HEK293 (cell line): ENCODE data around the gene CAV2.
A peak's percentile ranks its signal among the peaks of the same experiment; 100 is the strongest.

Source experiments
- CTCF ChIA-PET: fragments of 350-600 bp; formaldehyde crosslinking; extraction: SDS; loops from one replicate; lab custom pipeline; 2021; ENCODE audit warnings: antibody characterized with exemption; lab: Yijun Ruan, JAX
- POLR2A ChIA-PET: fragments of 300-600 bp; formaldehyde crosslinking; extraction: SDS; loops from one replicate; lab custom pipeline; 2020; ENCODE audit warnings: antibody characterized with exemption, inconsistent platforms; lab: Yijun Ruan, JAX
- H3K27ac ChIP-seq: fragments of 200-500 bp; sonication (Bioruptor generic); 2 replicates; pipeline ENCODE4 v1.5.1; 2014; ENCODE audit warnings: low read depth, low read length, control low read depth, inconsistent platforms; ENCODE audit errors: extremely low read depth
- H3K36me3 ChIP-seq, 2 experiments: fragments of 200-500 bp in 1 of 2; sonication (Bioruptor generic) in 1 of 2; 1 replicate in 1 of 2; 2 replicates in 1 of 2; pipeline ENCODE4 v1.5.1; 2014 to 2017; ENCODE audit warnings: inconsistent platforms in 2 of 2, low read length in 2 of 2; ENCODE audit not compliant: control insufficient read depth in 2 of 2, insufficient read depth in 1 of 2
- H3K4me1 ChIP-seq: fragments of 200-500 bp; sonication (Bioruptor generic); 2 replicates; pipeline ENCODE4 v1.5.1; 2014; ENCODE audit warnings: mild to moderate bottlenecking, low read length, inconsistent platforms; ENCODE audit not compliant: control insufficient read depth, insufficient read depth
- H3K4me3 ChIP-seq: 2 replicates; pipeline ENCODE4 v1.5.1; 2011; ENCODE audit warnings: low read depth, mild to moderate bottlenecking, control low read depth, low read length, moderate library complexity
- H3K9me3 ChIP-seq: fragments of 200-500 bp; sonication (Bioruptor generic); 2 replicates; pipeline ENCODE4 v1.5.1; 2014; ENCODE audit warnings: low read depth, low read length, inconsistent platforms; ENCODE audit not compliant: control insufficient read depth, insufficient read depth
- BCL11A ChIP-seq: fragments of 450-650 bp; formaldehyde crosslinking; IDR thresholded peaks from 2 replicates; pipeline ENCODE4 v1.5.1; 2016; ENCODE audit warnings: low read depth, missing biosample characterization, missing genetic modification characterization
- IKZF3 ChIP-seq: fragments of 450-650 bp; IDR thresholded peaks from 2 replicates; pipeline ENCODE4 v1.5.0; 2018; ENCODE audit warnings: missing biosample characterization, mild to moderate bottlenecking, missing genetic modification characterization, moderate library complexity
- KLF1 ChIP-seq: fragments of 450-650 bp; formaldehyde crosslinking; IDR thresholded peaks from 2 replicates; pipeline ENCODE4 v1.5.1; 2016; ENCODE audit warnings: missing biosample characterization, missing genetic modification characterization
- KLF10 ChIP-seq: fragments of 450-650 bp; IDR thresholded peaks from 2 replicates; pipeline ENCODE4 v1.5.1; 2018; ENCODE audit warnings: missing biosample characterization, mild to moderate bottlenecking, missing genetic modification characterization
- KLF16 ChIP-seq: fragments of 450-650 bp; formaldehyde crosslinking; IDR thresholded peaks from 2 replicates; pipeline ENCODE4 v1.5.1; 2017; ENCODE audit warnings: missing biosample characterization, missing genetic modification characterization
- KLF7 ChIP-seq: fragments of 450-650 bp; formaldehyde crosslinking; IDR thresholded peaks from 2 replicates; pipeline ENCODE4 v1.5.1; 2016; ENCODE audit warnings: missing biosample characterization, missing genetic modification characterization, borderline replicate concordance
- KLF8 ChIP-seq: fragments of 450-650 bp; formaldehyde crosslinking; IDR thresholded peaks from 2 replicates; pipeline ENCODE4 v1.5.1; 2016; ENCODE audit warnings: missing biosample characterization, missing genetic modification characterization
- RBAK ChIP-seq: fragments of 450-650 bp; formaldehyde crosslinking; IDR thresholded peaks from 2 replicates; pipeline ENCODE4 v1.5.1; 2016; ENCODE audit warnings: missing biosample characterization, missing genetic modification characterization
- SP2 ChIP-seq: fragments of 450-650 bp; formaldehyde crosslinking; IDR thresholded peaks from 2 replicates; pipeline ENCODE4 v1.5.1; 2016; ENCODE audit warnings: missing biosample characterization, missing genetic modification characterization
- ZBTB6 ChIP-seq: fragments of 450-650 bp; formaldehyde crosslinking; IDR thresholded peaks from 2 replicates; pipeline ENCODE4 v1.5.1; 2017; ENCODE audit warnings: missing biosample characterization, missing genetic modification characterization
- ZBTB7A ChIP-seq: fragments of 450-650 bp; formaldehyde crosslinking; IDR thresholded peaks from 2 replicates; pipeline ENCODE4 v1.5.1; 2016; ENCODE audit warnings: low read depth, missing biosample characterization, missing genetic modification characterization
- ZFP3 ChIP-seq: fragments of 450-650 bp; formaldehyde crosslinking; IDR thresholded peaks from 2 replicates; pipeline ENCODE4 v1.5.1; 2016; ENCODE audit warnings: low read depth, missing biosample characterization, missing genetic modification characterization
- ZNF146 ChIP-seq: fragments of 450-650 bp; formaldehyde crosslinking; IDR thresholded peaks from 2 replicates; pipeline ENCODE4 v1.5.1; 2016; ENCODE audit warnings: missing biosample characterization, missing genetic modification characterization
- ZNF175 ChIP-seq: fragments of 450-650 bp; formaldehyde crosslinking; IDR thresholded peaks from 2 replicates; pipeline ENCODE4 v1.5.1; 2016; ENCODE audit warnings: missing biosample characterization, missing genetic modification characterization
- ZNF223 ChIP-seq: fragments of 450-650 bp; formaldehyde crosslinking; IDR thresholded peaks from 2 replicates; pipeline ENCODE4 v1.5.1; 2016; ENCODE audit warnings: missing biosample characterization, missing genetic modification characterization
- ZNF266 ChIP-seq: fragments of 450-650 bp; formaldehyde crosslinking; IDR thresholded peaks from 2 replicates; pipeline ENCODE4 v1.5.1; 2016; ENCODE audit warnings: missing biosample characterization, missing genetic modification characterization, low read depth
- ZNF350 ChIP-seq: fragments of 450-650 bp; formaldehyde crosslinking; IDR thresholded peaks from 2 replicates; pipeline ENCODE4 v1.5.0; 2017; ENCODE audit warnings: missing biosample characterization, mild to moderate bottlenecking, missing genetic modification characterization
- ZNF354C ChIP-seq: fragments of 450-650 bp; formaldehyde crosslinking; IDR thresholded peaks from 2 replicates; pipeline ENCODE4 v1.5.1; 2016; ENCODE audit warnings: missing biosample characterization, missing genetic modification characterization, low read depth, borderline replicate concordance
- ZNF37A ChIP-seq: fragments of 450-650 bp; IDR thresholded peaks from 2 replicates; pipeline ENCODE4 v1.5.1; 2018; ENCODE audit warnings: missing biosample characterization, missing genetic modification characterization
- ZNF391 ChIP-seq: fragments of 450-650 bp; formaldehyde crosslinking; IDR thresholded peaks from 2 replicates; pipeline ENCODE4 v1.5.1; 2016; ENCODE audit warnings: low read depth, missing biosample characterization, missing genetic modification characterization, borderline replicate concordance
- ZNF423 ChIP-seq: fragments of 450-650 bp; formaldehyde crosslinking; IDR thresholded peaks from 2 replicates; pipeline ENCODE4 v1.5.1; 2016; ENCODE audit warnings: missing biosample characterization, missing genetic modification characterization
- ZNF433 ChIP-seq: fragments of 450-650 bp; formaldehyde crosslinking; IDR thresholded peaks from 2 replicates; pipeline ENCODE4 v1.5.1; 2016; ENCODE audit warnings: missing biosample characterization, missing genetic modification characterization, low read depth
- ZNF473 ChIP-seq: fragments of 450-650 bp; formaldehyde crosslinking; IDR thresholded peaks from 2 replicates; pipeline ENCODE4 v1.5.1; 2017; ENCODE audit warnings: missing biosample characterization, missing genetic modification characterization
- ZNF626 ChIP-seq: fragments of 450-650 bp; sonication (Bioruptor Pico); formaldehyde crosslinking; IDR thresholded peaks from 2 replicates; pipeline ENCODE4 v1.5.1; 2018; ENCODE audit warnings: missing biosample characterization, missing genetic modification characterization, inconsistent platforms
- ZNF658 ChIP-seq: fragments of 450-650 bp; formaldehyde crosslinking; IDR thresholded peaks from 2 replicates; pipeline ENCODE4; 2016; ENCODE audit warnings: missing biosample characterization, missing genetic modification characterization
- ZNF660 ChIP-seq: fragments of 450-650 bp; IDR thresholded peaks from 2 replicates; pipeline ENCODE4 v1.5.1; 2018; ENCODE audit warnings: missing biosample characterization, mild to moderate bottlenecking, missing genetic modification characterization
- ZNF837 ChIP-seq: fragments of 450-650 bp; formaldehyde crosslinking; IDR thresholded peaks from 2 replicates; pipeline ENCODE4 v1.5.1; 2016; ENCODE audit warnings: missing biosample characterization, missing genetic modification characterization
- TF ChIP-seq, protein P1 (sequence below): fragments of 450-650 bp; formaldehyde crosslinking; IDR thresholded peaks from 2 replicates; pipeline ENCODE4 v1.5.1; 2016; ENCODE audit warnings: missing biosample characterization, missing genetic modification characterization
- TF ChIP-seq, protein P2 (sequence below): fragments of 450-650 bp; formaldehyde crosslinking; IDR thresholded peaks from 2 replicates; pipeline ENCODE4 v1.5.1; 2016; ENCODE audit warnings: missing biosample characterization, missing genetic modification characterization
- TF ChIP-seq, protein P3 (sequence below): fragments of 450-650 bp; formaldehyde crosslinking; IDR thresholded peaks from 2 replicates; pipeline ENCODE4 v1.5.1; 2016; ENCODE audit warnings: missing biosample characterization, missing genetic modification characterization

CAV2 gene, protein sequence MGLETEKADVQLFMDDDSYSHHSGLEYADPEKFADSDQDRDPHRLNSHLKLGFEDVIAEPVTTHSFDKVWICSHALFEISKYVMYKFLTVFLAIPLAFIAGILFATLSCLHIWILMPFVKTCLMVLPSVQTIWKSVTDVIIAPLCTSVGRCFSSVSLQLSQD

GRCh38 chr7:116499168-116500077, at the start of gene CAV2:
Gene CAV2 (plus strand): TSS chr7:116499738. CDS start chr7:116499782, 44 bp downstream.
- CTCF ChIA-PET, result interaction anchor here (0.9 kb wide), 1 partner anchor 319 kb away, joined by 3 read pairs; no protein-coding TSS in a partner anchor
- peaks cover 4% of the 10 kb centered on the region; the same call in 1 of the 2 replicates for H3K4me1 ChIP-seq
- no peaks in the 10 kb centered on the region for H3K9me3 ChIP-seq
- peak within 1 kb of the TSS; percentile 71 for H3K4me3 ChIP-seq
- POLR2A ChIA-PET, result interaction anchor here (0.8 to 1.2 kb wide), 3 partner anchors 12 to 57 kb away, joined by 3 to 8 read pairs (median 5); partner anchors contain the start of gene CAV1
- peak within 1 kb of the TSS; percentile 83 for H3K27ac ChIP-seq
- H3K36me3 ChIP-seq, result no peaks in the 10 kb centered on the region
- TF ChIP-seq ZNF266 (tag by site-specific recombination), result no peak
- no peak for TF ChIP-seq ZNF433 (tag by site-specific recombination)
- 0 out of 2 replicates have a peak, but pooled peaks have one; percentile 31 for TF ChIP-seq ZNF423 (tag by site-specific recombination)
- TF ChIP-seq, protein P1, sequence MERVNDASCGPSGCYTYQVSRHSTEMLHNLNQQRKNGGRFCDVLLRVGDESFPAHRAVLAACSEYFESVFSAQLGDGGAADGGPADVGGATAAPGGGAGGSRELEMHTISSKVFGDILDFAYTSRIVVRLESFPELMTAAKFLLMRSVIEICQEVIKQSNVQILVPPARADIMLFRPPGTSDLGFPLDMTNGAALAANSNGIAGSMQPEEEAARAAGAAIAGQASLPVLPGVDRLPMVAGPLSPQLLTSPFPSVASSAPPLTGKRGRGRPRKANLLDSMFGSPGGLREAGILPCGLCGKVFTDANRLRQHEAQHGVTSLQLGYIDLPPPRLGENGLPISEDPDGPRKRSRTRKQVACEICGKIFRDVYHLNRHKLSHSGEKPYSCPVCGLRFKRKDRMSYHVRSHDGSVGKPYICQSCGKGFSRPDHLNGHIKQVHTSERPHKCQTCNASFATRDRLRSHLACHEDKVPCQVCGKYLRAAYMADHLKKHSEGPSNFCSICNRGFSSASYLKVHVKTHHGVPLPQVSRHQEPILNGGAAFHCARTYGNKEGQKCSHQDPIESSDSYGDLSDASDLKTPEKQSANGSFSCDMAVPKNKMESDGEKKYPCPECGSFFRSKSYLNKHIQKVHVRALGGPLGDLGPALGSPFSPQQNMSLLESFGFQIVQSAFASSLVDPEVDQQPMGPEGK (tag by site-specific recombination), result peak; percentile 42
- TF ChIP-seq BCL11A (tag by site-specific recombination), result no peak
- TF ChIP-seq ZNF175 (tag by site-specific recombination), result no peak
- TF ChIP-seq ZBTB7A (tag by site-specific recombination), result peak; percentile 57; the same call in 1 of the 2 replicates
- TF ChIP-seq ZNF146 (tag by site-specific recombination), result no peak
- no peak for TF ChIP-seq RBAK (tag by site-specific recombination)
- 0 out of 2 replicates have a peak, but pooled peaks have one; percentile 16 for TF ChIP-seq ZNF223
- TF ChIP-seq SP2 (tag by site-specific recombination), result peak; percentile 37
- TF ChIP-seq KLF8 (tag by site-specific recombination), result peak; percentile 63
- peak; percentile 50 for TF ChIP-seq KLF16 (tag by site-specific recombination)
- no peak for TF ChIP-seq ZNF37A (tag by site-specific recombination)
- no peak for TF ChIP-seq ZFP3 (tag by site-specific recombination)
- TF ChIP-seq ZNF350 (tag by site-specific recombination), result no peak
- TF ChIP-seq, protein P2, sequence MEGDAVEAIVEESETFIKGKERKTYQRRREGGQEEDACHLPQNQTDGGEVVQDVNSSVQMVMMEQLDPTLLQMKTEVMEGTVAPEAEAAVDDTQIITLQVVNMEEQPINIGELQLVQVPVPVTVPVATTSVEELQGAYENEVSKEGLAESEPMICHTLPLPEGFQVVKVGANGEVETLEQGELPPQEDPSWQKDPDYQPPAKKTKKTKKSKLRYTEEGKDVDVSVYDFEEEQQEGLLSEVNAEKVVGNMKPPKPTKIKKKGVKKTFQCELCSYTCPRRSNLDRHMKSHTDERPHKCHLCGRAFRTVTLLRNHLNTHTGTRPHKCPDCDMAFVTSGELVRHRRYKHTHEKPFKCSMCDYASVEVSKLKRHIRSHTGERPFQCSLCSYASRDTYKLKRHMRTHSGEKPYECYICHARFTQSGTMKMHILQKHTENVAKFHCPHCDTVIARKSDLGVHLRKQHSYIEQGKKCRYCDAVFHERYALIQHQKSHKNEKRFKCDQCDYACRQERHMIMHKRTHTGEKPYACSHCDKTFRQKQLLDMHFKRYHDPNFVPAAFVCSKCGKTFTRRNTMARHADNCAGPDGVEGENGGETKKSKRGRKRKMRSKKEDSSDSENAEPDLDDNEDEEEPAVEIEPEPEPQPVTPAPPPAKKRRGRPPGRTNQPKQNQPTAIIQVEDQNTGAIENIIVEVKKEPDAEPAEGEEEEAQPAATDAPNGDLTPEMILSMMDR, result peak; percentile 40; the same call in 1 of the 2 replicates
- no peak; the same call in 1 of the 2 replicates for TF ChIP-seq ZNF626 (tag by site-specific recombination)
- no peak for TF ChIP-seq ZNF837 (tag by site-specific recombination)
- TF ChIP-seq KLF10 (tag by site-specific recombination), result no peak; the same call in 1 of the 2 replicates
- TF ChIP-seq IKZF3 (tag by site-specific recombination), result peak; percentile 38; the same call in 1 of the 2 replicates
- no peak for TF ChIP-seq ZNF391
- TF ChIP-seq KLF7 (tag by site-specific recombination), result peak; percentile 51; the same call in 1 of the 2 replicates
- peak; percentile 40 for TF ChIP-seq ZNF660 (tag by site-specific recombination)
- TF ChIP-seq ZNF658 (tag by site-specific recombination), result no peak
- no peak for TF ChIP-seq ZNF473 (tag by site-specific recombination)
- no peak for TF ChIP-seq ZNF354C (tag by site-specific recombination)
- TF ChIP-seq, protein P3, sequence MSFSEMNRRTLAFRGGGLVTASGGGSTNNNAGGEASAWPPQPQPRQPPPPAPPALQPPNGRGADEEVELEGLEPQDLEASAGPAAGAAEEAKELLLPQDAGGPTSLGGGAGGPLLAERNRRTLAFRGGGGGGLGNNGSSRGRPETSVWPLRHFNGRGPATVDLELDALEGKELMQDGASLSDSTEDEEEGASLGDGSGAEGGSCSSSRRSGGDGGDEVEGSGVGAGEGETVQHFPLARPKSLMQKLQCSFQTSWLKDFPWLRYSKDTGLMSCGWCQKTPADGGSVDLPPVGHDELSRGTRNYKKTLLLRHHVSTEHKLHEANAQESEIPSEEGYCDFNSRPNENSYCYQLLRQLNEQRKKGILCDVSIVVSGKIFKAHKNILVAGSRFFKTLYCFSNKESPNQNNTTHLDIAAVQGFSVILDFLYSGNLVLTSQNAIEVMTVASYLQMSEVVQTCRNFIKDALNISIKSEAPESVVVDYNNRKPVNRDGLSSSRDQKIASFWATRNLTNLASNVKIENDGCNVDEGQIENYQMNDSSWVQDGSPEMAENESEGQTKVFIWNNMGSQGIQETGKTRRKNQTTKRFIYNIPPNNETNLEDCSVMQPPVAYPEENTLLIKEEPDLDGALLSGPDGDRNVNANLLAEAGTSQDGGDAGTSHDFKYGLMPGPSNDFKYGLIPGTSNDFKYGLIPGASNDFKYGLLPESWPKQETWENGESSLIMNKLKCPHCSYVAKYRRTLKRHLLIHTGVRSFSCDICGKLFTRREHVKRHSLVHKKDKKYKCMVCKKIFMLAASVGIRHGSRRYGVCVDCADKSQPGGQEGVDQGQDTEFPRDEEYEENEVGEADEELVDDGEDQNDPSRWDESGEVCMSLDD, result peak; percentile 46; the same call in 1 of the 2 replicates
- peak; percentile 51; the same call in 1 of the 2 replicates for TF ChIP-seq KLF1 (tag by site-specific recombination)
- TF ChIP-seq ZBTB6 (tag by site-specific recombination), result peak; percentile 26; the same call in 1 of the 2 replicates
